K562 (cell line): Measurements from ENCODE around the gene RBM20. TPM values are rescaled to one million over a fixed set of nuclear protein-coding genes. Genes with fewer than 3 reads are reported as not detected.

Experiments
- ATAC-seq: fragments of 200-7000 bp; cut with Tn5 transposase; 3 replicates; pipeline ENCODE4 v1.9.1; 2020; ENCODE audit warnings: moderate library complexity
- BruUV-seq: library from RNA; stranded (reverse); fragments of 400-500 nt; replicated peaks from 2 replicates; lab custom pipeline; 2021; lab: Mats Ljungman, UMichigan
- CTCF ChIA-PET: fragments of 300-600 bp; formaldehyde crosslinking; extraction: SDS; loops from one replicate; lab custom pipeline; 2021; ENCODE audit warnings: low intra/inter-chr PET ratio; lab: Yijun Ruan, JAX
- POLR2A ChIA-PET: fragments of 300-600, 350-650 bp; sonication (Branson Sonifier 250); formaldehyde crosslinking; extraction: SDS; loops from one replicate; lab custom pipeline; 2021; ENCODE audit warnings: antibody characterized with exemption, inconsistent platforms; lab: Yijun Ruan, JAX
- DNase-seq, 4 experiments: peaks; one replicate each; pipeline versions ENCODE4 v3.0.0 to v3.0.0-alpha.2; 2011 to 2018; ENCODE audit warnings: low spot score in 3 of 4, mixed read lengths in 3 of 4; ENCODE audit errors: extremely low read depth in 1 of 4
- FAIRE-seq: peaks from 2 replicates; lab custom pipeline; 2011; peaks lifted over from hg19 to GRCh38; lab: Jason Lieb, UNC
- H2AFZ ChIP-seq: 2 replicates; pipeline ENCODE4 v1.6.0; 2011; ENCODE audit warnings: low read depth, low read length, control low read depth, inconsistent platforms
- H3K27ac ChIP-seq: fragments of 200-600 bp; 3 replicates; pipeline ENCODE4 v1.8.0; 2011; ENCODE audit warnings: low read depth, mild to moderate bottlenecking, control low read depth, inconsistent platforms, low read length, moderate library complexity, mixed read lengths; ENCODE audit errors: extremely low read depth
- H3K27me3 ChIP-seq, 2 experiments: fragments of 300-600 bp in 1 of 2; 2 replicates in 1 of 2; 3 replicates in 1 of 2; pipeline versions ENCODE4 v1.6.0 to v1.8.0; 2011; ENCODE audit warnings: inconsistent platforms in 2 of 2, low read length in 2 of 2, mild to moderate bottlenecking in 1 of 2, mixed read lengths in 1 of 2, moderate library complexity in 1 of 2; ENCODE audit not compliant: control insufficient read depth in 2 of 2, insufficient read depth in 2 of 2
- H3K36me3 ChIP-seq: fragments of 300-600 bp; 3 replicates; pipeline ENCODE4 v1.8.0; 2011; ENCODE audit warnings: mild to moderate bottlenecking, low read length, inconsistent platforms; ENCODE audit not compliant: control insufficient read depth, insufficient read depth
- H3K4me1 ChIP-seq, 2 experiments: fragments of 200-600 bp in 1 of 2; replicated peaks in 1 of 2; 2 replicates in 1 of 2; 3 replicates in 1 of 2; pipeline versions ENCODE4 v1.5.1 to v1.8.0; 2011; ENCODE audit warnings: inconsistent platforms in 2 of 2, low read length in 2 of 2, mild to moderate bottlenecking in 1 of 2, mixed read lengths in 1 of 2, moderate library complexity in 1 of 2; ENCODE audit not compliant: control insufficient read depth in 2 of 2, insufficient read depth in 2 of 2
- H3K4me2 ChIP-seq: 2 replicates; pipeline ENCODE4 v1.6.1; 2011; ENCODE audit warnings: low read length, control low read depth, inconsistent platforms, mixed read lengths; ENCODE audit not compliant: insufficient read depth
- H3K4me3 ChIP-seq: fragments of 200-600 bp; sonication (generic), shearing (Covaris generic); 2 replicates; pipeline ENCODE4 v1.5.1; 2016; ENCODE audit warnings: control low read depth, inconsistent platforms
- H3K79me2 ChIP-seq: fragments of 200-600 bp; 3 replicates; pipeline ENCODE4 v1.8.0; 2011; ENCODE audit warnings: low read length, inconsistent platforms; ENCODE audit not compliant: control insufficient read depth, insufficient read depth
- H3K9ac ChIP-seq, 2 experiments: 2 replicates each; pipeline versions ENCODE4 v1.6.0 to v1.6.1; 2011; ENCODE audit warnings: low read depth in 2 of 2, low read length in 2 of 2, control low read depth in 1 of 2, inconsistent platforms in 1 of 2, mild to moderate bottlenecking in 1 of 2, mixed read lengths in 1 of 2; ENCODE audit not compliant: insufficient read depth in 1 of 2
- H3K9me1 ChIP-seq: one replicate; pipeline ENCODE4 v1.6.0; 2011; ENCODE audit warnings: inconsistent platforms, mild to moderate bottlenecking, low read length, moderate library complexity; ENCODE audit not compliant: control insufficient read depth, insufficient read depth
- H3K9me3 ChIP-seq: replicated peaks from 2 replicates; pipeline ENCODE4 v1.5.1; 2011; ENCODE audit warnings: low read depth, low read length, inconsistent platforms; ENCODE audit not compliant: control insufficient read depth, insufficient read depth
- H4K20me1 ChIP-seq: replicated peaks from 2 replicates; pipeline ENCODE4 v1.6.1; 2011; ENCODE audit warnings: low read length, inconsistent platforms, mixed read lengths; ENCODE audit not compliant: control insufficient read depth, insufficient read depth
- BMI1 ChIP-seq: fragments of 150-350 bp; IDR thresholded peaks from 2 replicates; pipeline ENCODE4 v1.6.1; 2014; ENCODE audit warnings: low read length
- LEF1 ChIP-seq: fragments of 450-650 bp; IDR thresholded peaks from 2 replicates; pipeline ENCODE4 v1.6.1; 2016; ENCODE audit warnings: mild to moderate bottlenecking
- MCM7 ChIP-seq, 2 experiments: fragments of 450-650 bp; IDR thresholded peaks; 2 replicates each; pipeline ENCODE4 v1.6.1; 2016 to 2018
- SETDB1 ChIP-seq: IDR thresholded peaks from one replicate; pipeline ENCODE4 v1.6.1; 2012; ENCODE audit warnings: low read length, control low read depth, inconsistent platforms
- TCF15 ChIP-seq: fragments of 250-450 bp; sonication (Bioruptor Pico); IDR thresholded peaks from 2 replicates; pipeline ENCODE4 v1.8.0; 2022; ENCODE audit warnings: moderate library complexity, mild to moderate bottlenecking, inconsistent platforms
- U2AF1 ChIP-seq: fragments of 200-400 bp; formaldehyde crosslinking; optimal IDR thresholded peaks from 2 replicates; pipeline ENCODE3; 2017; ENCODE audit warnings: mild to moderate bottlenecking, low read depth, low read length, moderate library complexity
- XRCC4 ChIP-seq: IDR thresholded peaks from one replicate; pipeline ENCODE4 v1.6.1; 2011; ENCODE audit not compliant: insufficient read depth, insufficient read length; ENCODE audit errors: extremely low read depth
- ZNF449 ChIP-seq: fragments of 250-450 bp; sonication (Bioruptor Pico); IDR thresholded peaks from 2 replicates; pipeline ENCODE4 v1.8.0; 2022; ENCODE audit warnings: moderate library complexity, mild to moderate bottlenecking, inconsistent platforms
- ZNF699 ChIP-seq: fragments of 250-450 bp; sonication (Bioruptor Pico); IDR thresholded peaks from 2 replicates; pipeline ENCODE4 v1.8.0; 2021; ENCODE audit warnings: mild to moderate bottlenecking, moderate library complexity; ENCODE audit not compliant: insufficient replicate concordance
- ZSCAN29 ChIP-seq: fragments of 450-650 bp; IDR thresholded peaks from 2 replicates; pipeline ENCODE4 v1.6.1; 2017
- WGBS: fragments of 100-300 bp; shearing (Covaris generic); methylation state at CpG from one replicate; pipeline ENCODE4 v1.1.6; 2016; ENCODE audit warnings: low coverage, mixed read lengths; ENCODE audit not compliant: insufficient coverage; ENCODE audit errors: missing lambda C conversion rate; 5-methylcytosine and 5-hydroxymethylcytosine counted together
- in situ Hi-C: fragments of 300-500 bp; cut with MboI; formaldehyde crosslinking; loops from 4 replicates; pipeline ENCODE4 v1.15.0; 2018; ENCODE audit warnings: inconsistent platforms, mixed read lengths
- intact Hi-C: fragments of 100-400 bp; cut with micrococcal nuclease; formaldehyde crosslinking; loops from 2 replicates; pipeline ENCODE4 v1.14.2; 2022
- polyA plus RNA-seq, 8 experiments: library from polyadenylated mRNA; depleted of rRNA in 4 of 8; stranded (reverse) in 5 of 8; unstranded in 3 of 8; fragments of >200 nt; fragmentation: Nextera tagmentation in 2 of 8; fragmentation: Illumina TruSeq in 1 of 8; extraction: Ambion mirVana in 2 of 8; extraction: Trizol in 1 of 8; gene quantifications; 2 replicates each; pipeline versions ENCODE4 v1.2.1 to v1.2.3, GENCODE V29; 2011 to 2014; ENCODE audit warnings: inconsistent platforms in 1 of 8, missing spikeins in 1 of 8
- total RNA-seq, 7 experiments: library from RNA; depleted of rRNA in 6 of 7; stranded (reverse); fragments of >200 nt in 6 of 7; fragmentation: Illumina TruSeq in 2 of 7; extraction: Trizol in 2 of 7; gene quantifications; 2 replicates each; pipeline versions ENCODE4 v1.2.1 to v1.2.3, GENCODE V29; 2011 to 2021; ENCODE audit warnings: low replicate concordance in 1 of 7

Gene RBM20
- total and polyA plus RNA-seq, 9 of the 15 experiments (the other 6 are each of a cell fraction or from before 2014, with no cell fraction given): 0.63 to 5.7 (median 3.2) TPM

- H3K9me1 ChIP-seq: no peaks in the 10 kb centered on the region
- TF ChIP-seq ZNF699 (CRISPR knock-in tag) (no peak), ZNF449 (CRISPR knock-in tag) (no peak)
- TF ChIP-seq, all 486 proteins: peak for 0
- in situ Hi-C loops: no loop called here
- Histone ChIP-seq H3K79me2 (no peaks in the 10 kb centered on the region), H3K9me3 (no peaks in the 10 kb centered on the region), H3K4me1 (peaks cover 7 to 15% of the 10 kb centered on the region in 2 experiments; a peak in 4 of 5 replicates), H3K9ac (no peak overlapping the region), H2AFZ (no peak overlapping the region), H3K27me3 (no peaks in the 10 kb centered on the region), H4K20me1 (no peaks in the 10 kb centered on the region), H3K36me3 (peaks cover 31% of the 10 kb centered on the region; the same call in 2 of the 3 replicates), H3K4me2 (no peak overlapping the region), H3K27ac (no peak overlapping the region), H3K4me3 (no peak overlapping the region)
- ATAC-seq (no peak), FAIRE-seq (no peak), DNase-seq (no peak)
- 63% methylated on average over 1 of the region's 1 CpG for WGBS
- BruUV-seq: no TSS peak
- POLR2A ChIA-PET: no interaction called here
- CTCF ChIA-PET: no interaction called here
- intact Hi-C loops: loop anchor here (5.0 kb wide), 1 partner anchor 68 kb away; no protein-coding TSS in a partner anchor
These were observed 180.0 kb downstream of the RBM20 start for GRCh38 chr10:110824152-110824441.

GRCh38 chr10:110824660-110825059 is 180.5 kb downstream of the RBM20 start:
- ATAC-seq: no peak
- in situ Hi-C loops (no loop called here), intact Hi-C loops (loop anchor here (5.0 kb wide), 1 partner anchor 68 kb away; no protein-coding TSS in a partner anchor)
- Histone ChIP-seq H3K79me2 (no peaks in the 10 kb centered on the region), H3K9me1 (no peaks in the 10 kb centered on the region), H4K20me1 (no peaks in the 10 kb centered on the region), H3K27ac (no peak overlapping the region), H2AFZ (no peak overlapping the region), H3K4me1 (peaks cover 7 to 15% of the 10 kb centered on the region in 2 experiments; a peak in 4 of 5 replicates), H3K4me2 (no peak overlapping the region), H3K27me3 (no peaks in the 10 kb centered on the region), H3K9ac (no peak overlapping the region), H3K4me3 (no peak overlapping the region), H3K9me3 (no peaks in the 10 kb centered on the region), H3K36me3 (peaks cover 31% of the 10 kb centered on the region; the same call in 2 of the 3 replicates)
- ChIA-PET CTCF (no interaction called here), POLR2A (no interaction called here)
- 34% methylated on average over 5 of the region's 5 CpGs for WGBS
- FAIRE-seq: no peak
- DNase-seq: no peak
- BruUV-seq: no TSS peak
- TF ChIP-seq ZSCAN29 (no peak), TCF15 (no peak), XRCC4 (no peak), LEF1 (no peak), U2AF1 (no peak), MCM7 (IDR thresholded peaks at IDR 0.05) (no peak), SETDB1 (no peak), BMI1 (no peak)
